Stimulated activated CD8-positive, alpha-beta memory T cell treated with anti-CD3 and anti-CD28 coated beads, Interleukin-15, amount 100 ng/mL, for 48 hours (primary cell): ENCODE results near the gene YWHAQ.
A peak's percentile ranks its signal among the peaks of the same experiment; 100 is the strongest.
"Not testable (repeated sequence)": the region's sequence is repeated elsewhere in the genome, so short reads cannot be mapped to it uniquely, and the experiment has no call there.

Experiments used
- DNase-seq, 2 donors: peaks; one replicate each; pipeline ENCODE4 v3.0.0-alpha.2; 2020; ENCODE audit warnings: low read depth in 2 of 2

The YWHAQ gene

DNA sequence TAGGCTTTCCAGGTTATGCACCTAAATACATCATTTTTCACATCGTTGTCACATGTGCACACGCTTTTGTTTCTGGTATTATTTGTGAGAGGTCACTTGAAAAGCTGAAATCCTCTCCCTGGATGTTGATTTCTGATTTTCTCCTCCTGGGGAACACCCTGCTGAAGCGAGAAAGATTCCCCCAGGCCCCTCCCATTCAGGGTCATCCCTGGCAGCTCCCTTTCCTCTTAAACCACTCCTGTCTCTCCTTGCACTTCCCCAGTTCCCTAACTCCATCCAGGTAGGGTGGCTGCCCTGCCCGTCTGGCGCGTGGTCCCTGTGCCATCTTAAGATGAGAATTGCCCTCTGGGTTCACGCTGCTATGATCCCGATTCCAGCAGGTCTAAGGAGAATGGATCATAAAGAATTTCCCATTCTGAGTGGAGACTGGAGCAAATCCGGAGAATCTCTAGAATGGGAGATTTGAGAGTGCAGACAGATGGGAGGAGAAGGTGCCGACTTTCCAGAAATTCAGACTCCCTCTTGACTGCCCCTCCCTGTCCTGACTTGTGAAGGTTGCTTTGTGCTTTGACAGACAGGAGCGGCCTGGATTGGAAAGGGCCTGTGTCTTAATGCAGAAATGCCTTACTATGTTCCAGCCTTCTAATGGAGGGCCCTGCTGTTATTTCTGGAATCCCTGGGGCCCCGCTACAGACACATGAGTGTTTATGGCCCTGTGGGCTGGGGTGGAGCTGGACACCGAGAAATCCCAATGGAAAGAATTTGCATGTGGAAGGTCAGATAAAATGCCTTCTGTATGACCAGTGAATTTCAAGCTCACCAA lies 1.3 kb upstream of the YWHAQ start:
- no peak for DNase-seq

DNA sequence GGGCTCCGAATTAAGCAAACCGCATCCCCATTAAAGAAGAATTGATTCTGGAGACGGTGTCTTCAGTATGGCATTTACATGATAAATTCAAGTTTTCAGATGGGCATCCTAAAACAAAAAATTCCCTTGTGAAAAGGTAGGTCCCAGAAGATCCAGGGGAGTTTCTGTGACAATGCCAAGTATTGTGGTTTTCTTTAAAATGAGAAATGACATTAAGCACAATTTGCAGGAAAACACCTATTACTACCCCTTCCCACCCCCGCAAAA lies 689 bp upstream of the YWHAQ start:
- DNase-seq = no peak

DNA sequence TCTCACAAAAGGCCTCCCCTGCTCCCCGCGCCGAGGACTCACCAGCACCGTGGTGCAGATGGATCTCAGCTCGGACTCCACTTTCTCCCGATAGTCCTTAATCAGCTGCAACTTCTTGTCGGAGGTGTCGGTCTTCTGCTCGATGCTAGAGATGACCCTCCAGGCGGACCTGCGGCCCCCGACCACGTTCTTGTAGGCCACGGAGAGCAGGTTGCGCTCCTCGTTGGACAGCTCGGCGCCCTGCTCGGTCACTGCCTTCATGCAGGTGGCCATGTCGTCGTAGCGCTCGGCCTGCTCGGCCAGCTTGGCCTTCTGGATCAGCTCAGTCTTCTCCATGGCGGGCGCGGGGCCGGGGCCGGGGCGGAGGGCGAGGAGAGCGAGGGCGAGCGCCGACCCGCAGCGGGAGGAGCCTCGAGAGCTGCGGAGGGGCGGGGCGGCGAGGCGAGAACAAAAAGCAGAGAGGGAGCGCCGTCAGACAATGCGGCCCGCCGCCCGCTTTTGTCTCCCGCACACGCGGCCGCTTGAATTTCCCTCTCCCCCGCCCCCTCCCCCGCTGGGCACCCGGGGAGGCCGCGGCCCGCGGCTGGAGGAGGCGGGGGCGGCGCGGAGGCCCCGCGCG lies 571 bp downstream of the YWHAQ start:
- peak; percentile 66 to 70 for DNase-seq

DNA sequence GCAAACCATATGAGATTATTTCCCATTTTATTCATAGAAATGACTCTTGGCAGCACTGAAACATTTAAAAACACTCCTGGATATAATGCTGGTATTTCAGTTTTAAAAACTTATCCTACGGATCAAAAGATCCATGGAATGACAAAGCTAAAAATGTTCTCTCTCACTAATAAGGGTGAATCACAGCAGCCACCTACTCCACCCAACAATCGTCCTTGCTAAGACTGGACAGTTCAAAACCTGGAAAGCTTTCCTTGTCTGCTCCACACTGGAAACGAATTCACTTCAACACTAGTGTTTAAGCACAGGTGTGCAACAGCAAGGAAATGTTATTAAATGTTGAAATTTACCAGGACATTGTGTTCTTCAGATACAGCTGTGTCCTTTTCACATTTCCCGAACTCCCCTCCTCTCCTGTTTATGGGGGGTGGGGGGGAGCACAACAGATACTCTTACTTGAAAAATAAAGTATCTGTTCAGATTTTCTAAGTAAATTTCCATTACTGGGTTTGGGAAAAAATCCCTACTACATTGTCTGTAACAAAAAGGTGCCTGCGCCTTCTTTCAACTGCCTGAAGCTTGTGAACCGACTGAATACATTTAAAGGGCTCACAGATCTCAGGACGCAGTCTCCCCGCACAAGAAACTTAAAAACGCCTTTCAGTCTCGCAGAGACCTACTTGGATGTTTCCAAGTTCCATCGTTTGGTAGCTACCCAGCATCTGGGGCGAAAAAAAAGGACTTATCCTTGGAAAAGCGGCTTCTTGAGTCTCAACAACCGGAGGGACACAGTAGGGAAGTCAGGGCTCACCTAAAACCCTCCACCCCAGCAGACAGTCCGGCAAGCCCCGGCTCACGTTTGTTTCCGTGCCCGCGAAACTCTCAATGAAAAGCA lies 1.3 kb downstream of the YWHAQ start:
- DNase-seq = no peak

DNA sequence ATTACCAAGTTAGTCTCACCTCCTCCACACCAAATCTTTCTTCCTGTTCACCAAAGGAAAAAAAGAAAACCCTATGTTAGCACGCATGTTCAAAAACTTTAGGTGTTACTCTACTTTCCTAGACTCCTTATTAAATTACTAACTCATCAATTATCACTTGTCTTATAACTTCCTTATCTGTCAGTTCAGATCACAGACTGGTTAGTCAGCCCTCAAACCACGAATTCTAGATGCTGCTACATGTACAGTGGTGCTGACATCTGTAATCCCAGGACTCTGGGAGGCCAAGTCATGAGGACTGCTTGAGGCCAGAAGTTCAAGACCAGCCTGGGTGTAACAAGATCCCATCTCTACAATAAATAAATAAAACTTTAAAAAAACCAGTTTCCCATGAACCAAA lies 3.5 kb downstream of the YWHAQ start:
- peak in 1 of 2 donors; percentile 11 for DNase-seq

DNA sequence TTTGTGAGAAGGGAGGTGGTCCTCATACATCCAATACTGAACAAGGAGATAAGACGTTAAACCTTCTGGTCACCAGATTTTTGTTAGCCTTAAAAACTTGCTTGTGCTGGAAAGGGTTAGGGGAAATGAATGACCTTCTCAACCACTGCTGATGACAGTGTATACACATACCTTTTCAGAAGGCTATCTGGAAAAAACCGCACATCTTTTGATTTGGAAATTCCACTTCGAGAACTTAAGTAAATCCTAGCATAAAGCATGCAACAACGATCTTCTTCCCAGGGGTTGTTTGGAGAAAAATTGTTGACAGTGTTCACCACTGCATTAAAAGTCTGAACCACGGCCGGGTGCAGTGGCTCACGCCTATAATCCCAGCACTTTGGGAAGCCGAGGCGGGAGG lies 7.6 kb downstream of the YWHAQ start:
- no peak for DNase-seq

DNA sequence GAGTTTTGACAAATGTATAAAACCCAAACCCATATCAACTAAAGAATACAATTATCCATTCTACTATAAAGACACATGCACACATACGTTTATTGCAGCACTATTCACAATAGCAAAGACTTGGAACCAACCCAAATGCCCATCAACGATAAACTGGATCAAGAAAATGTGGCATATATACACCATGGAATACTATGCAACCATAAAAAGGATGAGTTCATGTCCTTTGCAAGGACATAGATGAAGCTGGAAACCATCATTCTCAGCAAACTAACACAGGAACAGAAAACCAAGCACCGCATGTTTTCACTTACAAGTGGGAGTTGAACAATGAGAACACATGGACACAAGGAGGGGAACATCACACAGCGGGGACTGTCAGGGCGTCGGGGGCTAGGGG lies 9.1 kb downstream of the YWHAQ start:
- not testable (repeated sequence) for DNase-seq

DNA sequence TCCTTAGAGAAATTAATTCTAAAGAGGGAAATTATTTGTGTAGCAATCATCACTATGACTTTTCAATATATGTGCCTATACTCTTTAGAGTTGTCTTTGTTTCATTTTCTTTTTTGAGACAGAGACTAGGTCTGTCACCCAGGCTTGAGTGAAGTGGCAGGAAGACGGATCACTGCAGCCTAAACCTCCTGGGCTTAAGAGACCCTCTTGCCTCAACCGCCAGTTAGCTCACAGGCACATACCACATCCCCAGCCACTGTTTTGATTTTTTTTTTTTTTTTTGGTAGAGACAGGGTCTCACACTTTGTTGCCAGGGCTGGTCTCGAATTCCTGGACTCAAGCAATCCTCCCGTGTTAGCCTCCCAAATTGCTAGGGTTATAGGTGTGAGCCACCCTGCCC lies 12.4 kb downstream of the YWHAQ start:
- peak in 1 of 2 donors; percentile 5 for DNase-seq

DNA sequence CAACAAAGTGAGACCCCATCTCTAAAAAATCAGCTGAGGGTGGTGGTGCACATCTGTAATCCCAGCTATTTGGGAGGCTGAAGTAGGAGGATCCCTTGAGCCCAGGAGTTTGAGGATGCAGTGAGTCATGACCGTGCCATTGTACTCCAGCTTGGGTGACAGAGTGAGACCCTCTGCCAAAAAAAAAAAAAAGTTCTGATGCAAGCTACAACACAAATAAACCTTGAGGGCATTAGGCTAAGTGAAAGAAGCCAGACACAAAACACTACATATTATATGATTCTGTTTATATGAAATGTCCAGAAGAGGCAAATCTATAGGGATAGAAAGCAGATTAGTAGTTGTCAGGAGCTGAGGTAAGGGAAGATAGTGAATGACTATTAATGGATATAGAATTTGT lies 13.0 kb downstream of the YWHAQ start:
- no peak for DNase-seq

DNA sequence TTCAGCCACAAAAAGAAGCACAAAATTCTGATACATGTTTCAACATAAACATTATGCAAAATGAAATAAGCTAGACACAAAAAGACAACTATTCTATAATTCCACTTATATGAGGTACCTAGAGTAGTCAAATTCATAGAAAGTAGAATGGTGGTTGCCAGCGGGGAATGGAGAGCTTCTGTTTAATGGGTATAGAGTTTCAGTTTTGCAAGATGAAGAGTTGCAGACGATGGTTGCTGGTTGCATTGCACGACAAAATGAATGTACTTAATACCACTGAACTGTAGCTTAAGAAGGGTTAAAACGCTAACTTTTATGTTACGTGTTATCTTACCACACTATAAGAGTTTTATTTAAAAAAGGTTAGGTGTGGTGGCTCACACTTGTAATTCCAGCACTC lies 13.5 kb downstream of the YWHAQ start:
- DNase-seq = no peak

DNA sequence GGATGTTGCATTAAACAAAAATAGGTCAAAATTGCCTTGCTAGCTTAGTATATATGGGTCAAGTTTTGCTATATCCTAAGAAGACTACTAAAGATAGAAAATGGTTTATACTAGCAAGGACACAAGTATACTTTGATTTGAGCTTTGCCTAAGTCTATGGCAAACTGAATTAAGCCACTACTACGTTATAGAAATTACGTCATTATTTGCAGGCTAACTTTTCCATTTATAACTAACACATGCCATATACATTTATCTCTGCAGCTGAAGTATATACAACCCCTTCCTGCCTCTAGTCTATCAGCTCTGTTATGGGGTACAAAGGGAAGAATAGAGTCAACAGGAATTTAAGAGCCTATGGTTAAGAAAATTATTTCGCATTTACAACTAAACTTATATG lies 16.2 kb downstream of the YWHAQ start:
- DNase-seq = no peak

DNA sequence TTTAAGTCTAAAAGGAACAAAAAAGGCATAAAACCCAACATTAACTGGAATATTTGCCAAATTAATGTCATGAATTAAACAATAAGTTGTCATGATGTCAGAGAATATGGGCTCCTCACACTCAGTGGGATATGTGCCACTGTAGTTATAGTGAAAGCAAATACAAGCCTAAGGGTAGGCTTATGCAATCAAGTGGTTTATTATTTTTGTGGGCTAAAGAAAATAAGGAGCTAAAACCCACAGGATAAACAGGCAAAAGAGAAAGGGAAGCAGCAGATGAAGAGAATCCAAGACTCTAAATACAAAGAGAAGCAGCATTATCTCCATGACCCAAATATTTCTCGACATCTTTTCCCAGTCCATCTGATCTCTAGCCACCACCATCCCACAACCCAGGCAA lies 17.5 kb downstream of the YWHAQ start:
- no peak for DNase-seq

DNA sequence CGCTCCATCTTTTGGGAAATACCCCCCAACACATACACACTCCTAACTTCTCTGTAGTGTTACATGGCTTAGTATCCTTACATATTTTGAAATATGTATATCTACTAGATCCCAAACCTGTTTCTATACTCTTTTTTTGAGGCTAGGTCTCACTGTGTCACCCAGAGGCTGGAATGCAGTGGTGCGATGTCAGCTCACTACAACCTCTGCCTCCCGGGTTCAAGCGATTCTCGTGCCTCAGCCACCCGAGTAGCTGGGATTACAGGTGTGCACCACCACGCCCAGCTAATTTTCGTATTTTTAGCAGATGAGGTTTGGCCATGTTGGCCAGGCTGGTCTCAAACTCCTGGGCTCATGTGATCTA lies 19.3 kb downstream of the YWHAQ start:
- DNase-seq = not testable (repeated sequence)

DNA sequence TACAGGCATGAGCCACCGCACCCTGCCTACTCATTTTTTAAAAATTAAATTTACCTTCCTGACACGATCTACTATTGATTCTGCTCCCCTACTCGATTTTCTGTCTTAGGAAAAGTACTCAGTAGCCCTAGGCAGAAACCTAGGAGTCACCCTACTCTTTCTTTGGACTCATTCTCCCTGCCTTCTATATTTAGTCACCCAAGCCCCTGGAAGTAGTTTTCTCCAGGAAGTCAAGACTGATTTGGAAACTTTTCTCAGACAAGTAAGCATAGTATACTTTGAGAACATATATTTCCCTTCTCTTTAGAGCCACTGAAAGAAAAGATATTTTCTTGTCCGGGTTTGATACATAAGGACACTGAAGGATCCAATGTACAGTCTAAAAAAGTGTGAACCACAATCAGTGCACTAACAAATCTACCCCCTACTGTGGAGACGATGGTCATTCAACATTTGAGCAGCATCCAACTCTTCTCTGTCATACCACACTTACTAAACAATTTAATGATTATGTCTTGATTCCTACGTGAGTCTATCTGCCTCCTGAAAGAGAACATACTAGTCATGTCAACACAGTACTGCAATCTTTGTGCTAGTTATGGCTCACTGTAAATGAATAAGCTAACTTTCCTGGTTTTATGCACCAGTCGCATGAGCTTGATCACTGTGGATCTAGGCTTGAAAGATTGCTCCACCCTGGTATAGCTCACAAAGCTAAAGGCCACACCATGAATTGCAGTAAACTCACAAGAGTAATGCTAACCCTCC lies 19.8 kb downstream of the YWHAQ start:
- DNase-seq = no peak

DNA sequence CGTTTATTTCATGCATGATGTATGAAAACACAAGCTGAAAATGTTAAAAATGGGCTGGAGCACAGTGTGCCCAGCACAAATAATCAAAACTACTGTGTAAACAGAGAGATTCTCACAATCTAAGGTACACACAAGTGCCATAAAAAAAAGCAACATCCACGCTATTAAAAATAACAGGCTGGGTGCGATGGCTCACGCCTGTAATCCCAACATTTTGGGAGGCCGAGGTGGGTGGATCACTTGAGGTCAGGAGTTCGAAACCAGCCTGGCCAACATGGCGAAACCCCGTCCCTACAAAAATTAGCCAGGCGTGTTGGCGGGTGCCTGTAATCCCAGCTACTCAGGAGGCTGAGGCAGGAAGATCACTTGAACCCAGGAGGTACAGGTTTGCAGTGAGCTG lies 22.3 kb downstream of the YWHAQ start:
- DNase-seq = not testable (repeated sequence)

DNA sequence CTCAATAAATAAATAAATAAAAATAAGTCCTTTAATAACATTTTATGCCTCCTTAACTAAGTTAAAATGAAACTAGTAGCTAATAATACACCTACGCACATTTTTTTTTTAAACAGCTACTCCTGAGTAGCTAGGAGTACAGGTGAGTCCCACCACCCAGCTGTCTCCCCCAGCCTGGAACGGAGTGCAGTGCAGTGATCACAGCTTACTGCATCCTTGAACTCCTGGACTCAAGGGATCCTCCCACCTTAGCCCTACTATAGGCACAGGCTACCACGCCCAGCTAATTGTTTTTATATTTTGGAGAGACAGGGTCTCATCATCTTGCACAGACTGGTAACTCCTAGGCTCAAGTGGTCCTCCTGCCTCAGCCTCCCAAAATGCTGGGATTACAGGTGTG lies 28.4 kb downstream of the YWHAQ start:
- no peak for DNase-seq

DNA sequence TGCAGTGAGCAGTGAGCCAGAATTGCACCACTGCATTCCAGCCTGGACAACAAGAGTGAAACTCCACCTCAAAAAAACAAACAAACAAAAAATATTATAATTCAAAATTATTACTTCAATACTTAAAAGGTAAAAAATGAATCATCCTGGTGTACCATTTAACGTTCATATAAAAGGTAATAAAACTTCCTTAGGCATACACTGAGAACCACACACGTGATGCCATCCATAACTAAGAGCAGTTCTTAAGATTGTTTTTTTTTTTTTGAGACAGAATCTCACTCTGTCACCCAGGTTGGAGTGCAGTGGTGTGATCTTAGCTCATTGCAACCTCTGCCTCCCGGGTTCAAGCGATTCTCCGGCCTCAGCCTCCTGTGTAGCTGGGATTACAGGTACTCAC lies 29.4 kb downstream of the YWHAQ start:
- no peak for DNase-seq

DNA sequence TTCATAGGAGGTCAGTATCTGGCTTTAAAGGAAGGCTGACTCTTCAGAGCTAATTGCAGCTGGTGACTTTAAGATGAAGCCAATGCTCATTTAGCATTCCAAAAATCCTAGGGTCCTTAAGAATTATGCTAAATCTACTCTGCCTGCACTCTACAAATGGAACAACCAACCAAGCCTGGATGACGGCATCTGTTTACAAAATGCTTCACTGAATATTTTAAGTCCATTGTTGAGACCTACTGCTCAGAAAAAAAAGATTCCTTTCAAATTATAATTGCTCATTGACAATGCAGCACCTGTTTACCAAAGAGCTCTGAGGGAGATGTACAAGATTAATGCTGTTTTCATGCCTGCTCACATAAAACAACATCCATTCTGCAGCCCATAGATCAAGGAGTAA lies 31.4 kb downstream of the YWHAQ start:
- DNase-seq = no peak

DNA sequence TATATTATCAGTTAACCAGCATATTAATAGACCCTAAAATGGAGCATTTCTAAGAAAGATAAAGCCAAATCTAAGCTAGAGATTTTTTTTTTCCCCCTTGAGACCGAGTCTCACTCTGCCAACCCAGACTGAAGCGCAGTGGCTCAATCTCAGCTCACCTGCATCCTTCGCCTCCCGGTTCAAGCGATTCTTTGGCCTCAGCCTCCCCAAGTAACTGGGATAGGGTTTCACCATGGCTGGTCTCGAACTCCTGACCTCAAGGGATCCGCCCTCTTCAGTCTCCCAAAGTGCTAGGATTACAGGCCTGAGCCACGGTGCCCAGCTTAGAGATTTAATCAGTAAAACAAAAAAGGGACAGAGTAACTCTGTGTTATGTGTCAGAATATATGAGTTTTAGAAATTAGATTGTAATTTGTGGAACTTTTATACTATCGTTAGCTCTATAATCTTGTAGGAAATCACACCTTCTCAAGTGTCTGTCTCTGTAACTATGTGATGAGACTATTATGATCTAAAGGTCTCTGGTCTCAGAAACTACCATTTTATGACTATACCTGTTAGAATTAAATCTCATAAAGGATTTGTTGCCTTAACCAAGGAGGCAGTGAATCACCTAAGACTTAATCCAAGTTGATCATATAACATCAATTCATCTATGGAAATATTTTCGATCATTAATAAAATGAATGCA lies 34.0 kb downstream of the YWHAQ start:
- DNase-seq = no peak

DNA sequence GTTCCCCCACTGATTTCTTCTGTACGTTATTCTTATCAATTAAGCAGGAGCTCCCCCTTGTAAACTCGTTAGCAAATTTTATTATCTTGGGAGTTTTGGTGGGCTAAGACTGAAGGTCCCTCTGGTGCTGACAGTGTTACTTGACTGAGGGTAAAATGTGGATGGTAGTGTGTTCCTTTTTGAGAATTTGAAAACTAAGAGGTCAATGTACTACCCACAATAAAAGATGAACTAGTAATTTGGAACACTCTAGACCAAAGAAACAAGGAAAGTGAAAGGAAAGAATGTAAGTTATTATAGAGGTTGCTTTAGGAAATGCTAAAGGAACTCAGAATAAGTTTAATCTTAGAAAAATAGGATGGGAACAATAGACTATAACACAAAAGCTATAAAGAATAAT lies 35.1 kb downstream of the YWHAQ start:
- no peak for DNase-seq

DNA sequence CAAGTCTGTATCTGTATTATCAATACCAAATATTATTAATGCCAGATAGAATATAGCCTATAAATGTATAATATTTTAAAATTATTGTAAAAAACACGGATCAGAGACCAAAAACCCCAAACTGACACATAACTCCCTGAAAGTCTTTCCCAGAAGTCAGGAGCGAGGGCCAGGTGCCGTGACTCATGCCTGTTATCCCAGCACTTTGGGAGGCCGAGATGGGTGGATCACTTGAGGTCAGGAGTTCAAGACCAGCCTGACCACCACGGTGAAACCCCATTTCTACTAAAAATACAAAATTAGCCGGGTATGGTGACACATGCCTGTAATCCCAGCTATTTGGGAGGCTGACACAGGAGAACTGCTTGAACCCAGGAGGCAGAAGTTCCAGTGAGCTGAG lies 35.5 kb downstream of the YWHAQ start:
- not testable (repeated sequence) for DNase-seq
